NCI-H2227 (cell line): Measurements from ENCODE around the gene TNNC2.
A peak's percentile ranks its signal among the peaks of the same experiment; 100 is the strongest.
"Not testable (repeated sequence)": the region's sequence is repeated elsewhere in the genome, so short reads cannot be mapped to it uniquely, and the experiment has no call there.

Source experiments
- DNase-seq: peaks from one replicate; lab custom pipeline; 2025; ENCODE audit not compliant: unreplicated experiment; lab: John Stamatoyannopoulos, UW

TNNC2 gene

DNA sequence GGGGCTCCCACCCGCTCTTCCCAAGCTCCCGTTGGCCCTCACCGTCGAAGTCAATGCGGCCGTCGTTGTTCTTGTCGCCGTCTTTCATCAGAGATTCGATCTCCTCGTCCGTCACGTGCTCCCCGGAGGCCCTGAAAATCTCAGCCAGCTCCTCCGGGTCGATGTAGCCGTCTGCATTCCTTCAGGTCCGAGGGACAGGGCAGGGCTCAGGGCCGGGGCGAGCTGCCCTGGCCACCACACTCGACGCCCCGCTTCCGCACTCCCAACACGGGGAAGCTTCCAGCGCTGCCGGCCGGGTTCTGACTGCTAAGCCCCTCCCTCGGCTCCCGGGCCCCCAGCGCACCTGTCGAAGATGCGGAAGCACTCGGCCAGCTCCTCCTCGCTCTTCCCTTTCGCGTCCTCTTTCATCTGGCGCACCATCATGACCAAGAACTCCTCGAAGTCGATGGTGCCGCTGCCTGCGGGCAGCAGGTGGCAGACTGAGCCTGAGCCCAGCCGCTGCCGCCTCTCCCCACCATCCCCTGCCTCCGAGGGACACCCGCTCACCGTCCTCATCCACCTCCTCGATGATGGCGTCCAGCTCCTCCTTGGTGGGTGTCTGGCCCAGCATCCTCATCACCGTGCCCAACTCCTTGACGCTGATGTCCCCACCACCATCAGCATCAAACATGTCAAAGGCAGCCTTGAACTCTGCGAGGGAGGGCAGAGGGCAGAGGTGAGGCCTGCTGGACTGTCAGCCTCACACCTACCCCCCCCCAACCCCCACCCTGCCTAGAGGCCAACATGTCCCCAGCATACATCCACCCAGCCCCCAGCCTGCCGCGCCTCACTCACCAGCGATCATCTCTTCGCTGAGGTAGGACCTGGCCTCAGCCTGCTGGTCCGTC, 2.9 kb downstream of the TNNC2 start:
- no peak for DNase-seq

DNA sequence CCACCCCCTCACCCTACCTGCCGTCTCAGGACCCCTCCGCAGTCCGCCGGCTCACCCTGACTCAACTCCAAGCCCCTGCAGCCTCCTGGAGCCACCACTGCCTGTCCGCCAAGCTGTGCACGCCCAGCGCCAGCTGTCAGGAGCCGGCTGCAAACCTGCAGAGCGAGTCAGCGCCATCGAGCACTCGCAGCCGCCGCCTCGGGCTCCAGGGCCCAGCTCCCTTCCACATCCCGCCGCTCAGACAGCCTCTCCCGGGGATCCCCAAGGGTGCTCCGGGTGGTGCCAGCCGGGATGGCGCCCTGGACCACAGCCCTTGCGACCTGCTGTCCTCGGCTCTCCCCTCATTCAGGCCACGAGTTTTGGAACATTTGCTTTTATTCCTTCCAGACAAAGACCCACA, 4.3 kb downstream of the TNNC2 start:
- DNase-seq, result peak; percentile 52

DNA sequence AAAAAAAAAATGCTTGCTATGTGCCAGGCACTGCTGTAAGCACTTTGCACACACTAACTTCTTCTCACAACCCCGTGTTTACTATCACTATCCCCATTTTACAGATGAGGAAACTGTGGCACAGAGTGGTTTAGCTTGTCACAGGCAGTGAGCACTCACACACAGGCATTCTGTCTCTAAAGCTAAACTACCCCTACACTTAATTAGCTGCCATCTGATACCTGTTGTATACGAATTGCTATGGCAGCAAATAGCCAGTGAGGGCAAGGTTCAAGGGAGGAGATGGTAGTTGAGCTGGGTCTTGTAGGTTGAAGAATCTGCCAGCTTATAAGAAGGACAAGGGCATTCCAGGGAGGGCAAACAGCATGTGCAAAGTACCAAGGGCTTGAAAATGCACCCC, 5.2 kb downstream of the TNNC2 start:
- peak; percentile 21 for DNase-seq

DNA sequence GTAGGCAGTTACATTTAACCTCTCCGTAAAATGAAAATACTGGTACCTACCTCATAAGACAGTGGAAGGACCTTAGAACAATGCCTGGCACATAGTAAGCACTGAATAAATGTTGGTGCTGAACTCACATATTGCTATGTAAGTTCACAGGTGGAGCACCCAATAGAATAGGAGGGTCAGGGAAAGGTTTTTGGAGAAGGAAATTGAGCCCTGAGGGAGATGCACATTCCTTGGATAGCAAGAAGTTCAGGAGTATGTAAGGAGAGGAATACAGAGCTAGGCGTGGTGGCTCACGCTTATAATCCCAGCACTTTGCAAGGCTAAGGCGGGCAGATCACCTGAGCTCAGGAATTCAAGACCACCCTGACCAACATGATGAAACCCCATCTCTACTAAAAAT, 7.6 kb downstream of the TNNC2 start:
- DNase-seq, result no peak

DNA sequence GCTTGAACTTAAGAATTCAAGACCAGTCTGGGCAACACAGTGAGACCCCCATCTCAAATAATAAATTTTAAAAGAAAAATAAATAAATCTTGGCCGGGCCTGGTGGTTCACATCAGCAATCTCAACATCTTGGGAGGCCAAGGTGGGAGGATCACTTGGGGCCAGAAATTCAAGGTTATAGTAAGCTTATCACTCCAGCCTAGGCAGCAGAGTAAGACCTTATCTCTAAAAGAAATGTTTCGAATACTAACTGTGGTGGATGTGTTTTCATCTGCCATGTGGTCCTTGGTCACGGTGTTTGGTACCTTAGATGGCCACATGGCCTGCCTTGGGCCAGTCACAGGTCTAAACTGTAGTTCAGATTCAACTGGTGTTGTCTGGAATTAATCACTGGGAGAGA, 8.9 kb downstream of the TNNC2 start:
- no peak for DNase-seq

DNA sequence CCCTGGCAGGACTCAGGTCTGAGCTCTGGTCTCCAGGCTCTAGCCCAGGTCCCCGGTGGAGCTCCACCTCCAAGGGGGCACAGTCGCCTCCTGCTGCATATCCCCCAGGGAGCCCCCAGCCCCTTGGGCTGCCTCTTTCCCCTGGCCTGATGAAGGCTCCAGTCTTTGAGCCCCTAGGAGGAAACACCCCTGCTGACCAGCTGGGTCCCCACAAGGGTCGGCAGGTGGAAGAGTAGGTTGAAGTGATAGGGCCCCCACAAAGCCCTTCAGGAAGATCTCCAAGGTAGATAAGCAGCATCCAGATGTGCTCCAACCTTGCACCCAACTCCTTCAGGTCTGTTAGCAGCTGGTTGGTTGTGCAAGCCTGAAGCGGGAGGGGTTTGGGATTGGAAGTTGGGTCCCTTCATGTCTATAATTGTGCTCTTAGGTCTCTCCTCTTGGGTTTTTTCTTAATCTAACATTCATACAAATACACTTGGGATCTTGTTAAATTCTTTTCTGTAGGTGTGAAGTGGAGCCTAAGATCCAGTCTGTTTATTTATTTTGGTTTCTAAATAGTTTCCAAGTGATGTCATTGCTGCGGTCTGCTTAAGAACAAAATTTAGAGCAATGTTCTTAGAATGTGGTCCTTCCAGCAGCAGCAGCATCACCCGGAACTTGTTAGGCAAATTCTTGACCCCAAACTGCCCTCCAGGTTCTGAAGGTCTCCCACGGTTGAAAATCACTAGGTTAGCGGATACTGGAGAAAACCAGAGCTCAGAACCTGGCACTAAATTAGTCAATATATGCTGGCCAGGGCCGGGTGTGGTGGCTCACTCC, 9.5 kb downstream of the TNNC2 start:
- no peak for DNase-seq

DNA sequence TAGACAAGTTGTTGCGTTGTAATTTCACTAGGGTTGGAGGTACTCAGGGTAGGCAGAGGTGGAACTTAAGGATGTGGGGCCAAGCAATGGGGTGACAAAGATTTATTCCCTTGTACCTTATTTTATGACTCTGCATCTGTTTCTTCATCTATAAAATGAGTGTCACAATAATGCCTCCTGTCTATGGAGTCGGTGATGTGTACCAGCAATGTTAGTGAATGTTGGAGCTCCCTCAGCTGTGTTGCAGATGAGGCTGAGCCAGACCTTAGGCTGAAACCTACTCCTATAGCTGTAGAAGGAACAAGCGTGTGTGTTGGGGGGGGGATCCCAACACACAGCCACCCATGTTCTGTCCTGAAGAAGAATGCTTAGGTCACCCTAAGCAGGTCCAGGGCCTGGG, 10.2 kb downstream of the TNNC2 start:
- no peak for DNase-seq

DNA sequence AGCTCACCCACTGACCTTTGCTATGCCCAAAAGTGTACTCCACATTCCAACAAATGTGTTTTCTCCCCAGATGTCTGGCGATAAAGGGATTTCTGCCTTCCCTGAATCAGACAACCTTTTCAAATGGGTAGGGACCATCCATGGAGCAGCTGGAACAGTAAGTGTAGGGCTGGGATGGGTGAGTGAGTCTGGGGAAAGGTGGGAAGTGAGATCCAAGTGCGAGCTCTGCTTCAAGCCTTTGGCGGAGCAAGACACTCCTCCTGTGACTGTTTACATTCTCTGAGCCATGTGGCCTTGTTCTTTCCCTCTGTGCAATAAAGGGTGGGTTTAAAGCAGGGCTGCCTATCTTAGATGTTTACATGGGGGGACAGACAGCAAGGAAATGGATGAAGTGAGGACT, 12.8 kb downstream of the TNNC2 start:
- DNase-seq, result no peak

DNA sequence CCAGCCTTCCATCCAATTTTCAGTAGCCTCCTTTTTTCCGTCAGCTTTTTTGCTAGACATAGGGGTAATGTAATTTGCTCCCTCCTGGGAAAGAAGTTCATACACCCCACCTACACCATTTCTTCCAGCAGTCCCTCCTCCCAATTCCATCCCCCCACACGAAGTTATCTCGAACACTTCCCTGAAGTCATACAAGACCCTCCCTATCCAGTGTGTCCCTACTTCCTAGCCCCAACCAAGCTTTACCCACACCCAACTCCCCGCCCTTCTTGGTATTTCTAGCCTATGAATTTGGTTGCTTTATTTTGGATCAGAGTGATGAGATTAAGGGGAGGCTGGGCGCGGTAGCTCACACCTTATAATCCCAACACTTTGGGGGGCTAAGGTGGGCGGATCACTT, 13.6 kb downstream of the TNNC2 start:
- DNase-seq, result no peak

DNA sequence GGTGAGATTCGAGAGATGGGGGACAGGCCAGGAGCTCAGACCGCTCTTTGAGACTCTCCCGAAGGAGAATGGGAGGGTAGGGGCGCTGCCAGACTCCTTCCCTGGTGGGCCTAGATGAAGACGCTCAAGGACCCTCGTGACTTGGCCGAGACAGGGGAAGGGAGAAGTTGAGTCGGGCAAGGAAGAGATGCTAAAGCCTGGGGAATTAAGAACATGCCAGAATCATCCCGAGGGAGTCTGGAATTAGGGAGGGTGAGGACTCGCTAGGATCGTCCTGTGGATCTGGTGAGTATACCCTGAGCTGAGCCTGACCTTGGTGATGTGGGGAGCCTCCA, 14.1 kb downstream of the TNNC2 start:
- DNase-seq, result peak; percentile 44

DNA sequence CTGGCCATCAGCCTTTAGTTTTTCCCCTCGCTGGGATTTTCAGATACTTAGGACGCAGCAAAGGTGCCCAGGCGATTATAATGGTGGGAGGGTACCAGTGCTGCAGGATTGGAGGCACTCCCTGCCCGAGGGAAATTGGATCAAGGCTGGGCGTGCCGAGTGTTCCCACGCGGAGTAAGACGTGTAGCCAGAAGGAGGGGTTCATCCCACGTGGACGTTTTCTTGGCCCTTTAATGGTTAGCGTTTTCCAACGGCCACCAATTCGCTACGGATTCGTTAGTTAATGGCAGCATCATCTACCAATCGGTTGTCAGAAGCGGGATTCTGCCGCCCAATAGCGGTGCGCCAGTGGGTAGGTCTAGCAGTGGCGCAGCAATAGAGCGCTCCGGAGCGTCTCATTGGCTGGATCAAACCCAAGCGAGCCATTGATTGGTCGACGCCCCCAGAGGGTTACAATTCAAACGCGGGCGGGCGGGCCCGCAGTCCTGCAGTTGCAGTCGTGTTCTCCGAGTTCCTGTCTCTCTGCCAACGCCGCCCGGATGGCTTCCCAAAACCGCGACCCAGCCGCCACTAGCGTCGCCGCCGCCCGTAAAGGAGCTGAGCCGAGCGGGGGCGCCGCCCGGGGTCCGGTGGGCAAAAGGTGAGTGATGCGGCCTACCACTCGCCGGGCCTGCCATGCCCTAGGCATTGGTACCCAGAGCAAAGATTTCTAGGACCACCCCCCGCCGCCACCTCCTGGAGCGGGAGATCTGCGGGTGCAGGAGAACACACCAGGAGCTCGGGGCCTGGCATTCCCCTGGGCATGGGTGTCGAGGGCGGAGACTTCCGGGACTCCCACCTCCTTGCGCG, 14.7 kb downstream of the TNNC2 start, which contains the start of gene UBE2C:
TSS of gene UBE2C (plus strand) at position 488 of the 849 bp plus-strand sequence. CDS start at position 540, 52 bp downstream.
- DNase-seq, result peak; percentile 99

DNA sequence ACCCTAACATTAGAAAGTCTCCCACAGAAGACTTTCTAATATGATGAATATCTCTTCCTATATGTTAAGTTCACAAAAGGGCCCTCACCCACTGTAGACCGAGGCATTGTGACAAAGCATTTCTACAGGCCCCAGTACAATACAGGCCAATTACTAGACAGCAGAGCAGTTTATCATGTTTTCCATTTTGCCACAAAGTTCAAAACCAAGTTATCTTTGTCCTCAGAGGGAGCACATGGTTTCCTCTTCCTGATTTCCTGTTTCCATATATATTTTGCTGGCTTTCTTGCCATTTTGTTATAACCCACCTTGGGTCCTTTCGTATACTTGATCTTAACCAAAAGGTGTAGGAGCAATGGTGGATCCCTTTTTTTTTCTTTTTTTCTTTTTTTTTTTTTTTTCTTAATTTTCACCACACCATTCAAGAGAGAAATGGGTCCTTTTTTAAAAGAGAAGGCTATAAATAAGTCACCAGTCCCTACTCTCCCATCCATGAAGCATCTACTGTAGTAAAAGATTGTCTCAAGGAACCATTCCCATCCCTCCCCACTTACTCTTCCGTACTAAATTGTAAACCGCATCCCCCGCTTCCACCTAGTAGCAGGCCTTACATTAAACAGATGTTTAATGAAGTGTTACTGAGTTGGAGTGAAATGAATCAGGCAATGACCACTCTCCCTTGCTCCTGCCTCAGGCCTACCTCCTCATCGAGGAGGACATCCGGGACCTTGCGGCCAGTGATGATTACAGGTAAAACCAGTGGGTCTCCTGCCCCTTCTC, 16.7 kb downstream of the TNNC2 start:
- no peak for DNase-seq

DNA sequence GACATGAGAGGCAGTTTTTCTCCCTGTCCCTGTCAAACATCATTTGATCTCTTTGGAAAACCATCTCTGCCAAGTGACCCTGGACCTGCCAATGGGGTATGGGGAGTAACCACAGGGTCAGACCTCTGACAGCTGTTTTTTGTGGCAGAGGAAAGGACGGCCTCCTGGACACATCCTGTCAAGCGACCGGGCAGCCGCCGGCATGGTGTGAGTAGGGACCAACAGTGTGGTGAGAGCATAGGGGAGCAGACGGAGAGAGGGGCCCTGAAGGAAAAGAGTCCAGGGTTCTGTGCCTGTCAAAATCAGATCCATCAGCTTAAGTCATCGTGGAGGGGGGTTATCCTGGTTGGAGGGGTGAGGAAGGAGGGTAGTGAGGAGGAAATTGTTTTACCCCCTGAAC, 25.3 kb downstream of the TNNC2 start:
- DNase-seq, result no peak

DNA sequence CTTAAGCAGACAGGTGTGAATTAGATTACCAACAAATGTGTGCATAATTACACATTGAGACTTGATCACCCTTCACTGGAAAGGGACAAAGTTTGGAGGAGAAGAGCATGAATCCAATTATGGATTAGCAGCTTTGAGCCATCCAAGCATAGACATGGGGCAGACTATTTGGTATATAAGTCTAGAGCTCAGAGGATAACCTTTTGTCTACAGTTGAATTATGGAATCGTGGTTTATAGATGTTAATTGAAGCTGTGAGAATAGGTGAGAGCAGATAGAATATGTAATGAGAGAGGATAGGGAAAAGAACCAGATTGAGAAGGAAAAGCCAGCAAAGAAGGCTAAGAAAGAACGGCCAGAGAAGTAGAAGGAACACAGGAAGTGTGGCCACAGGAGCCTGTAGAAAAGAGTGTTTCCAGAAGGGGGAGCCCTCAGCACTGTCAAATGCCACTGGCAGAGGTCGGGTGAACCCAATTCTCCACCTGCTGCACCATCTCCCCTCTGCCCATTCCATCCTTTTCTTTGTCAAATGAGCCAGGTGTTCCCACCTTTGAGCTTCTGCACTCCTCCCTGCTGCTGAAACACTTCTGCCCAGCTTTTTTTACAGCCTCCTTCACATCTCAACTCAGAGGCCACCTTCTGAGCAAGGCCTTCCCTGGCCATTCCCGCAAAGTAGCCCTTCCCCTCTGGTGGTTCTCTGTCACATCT, 28.0 kb downstream of the TNNC2 start:
- DNase-seq, result peak; percentile 65

DNA sequence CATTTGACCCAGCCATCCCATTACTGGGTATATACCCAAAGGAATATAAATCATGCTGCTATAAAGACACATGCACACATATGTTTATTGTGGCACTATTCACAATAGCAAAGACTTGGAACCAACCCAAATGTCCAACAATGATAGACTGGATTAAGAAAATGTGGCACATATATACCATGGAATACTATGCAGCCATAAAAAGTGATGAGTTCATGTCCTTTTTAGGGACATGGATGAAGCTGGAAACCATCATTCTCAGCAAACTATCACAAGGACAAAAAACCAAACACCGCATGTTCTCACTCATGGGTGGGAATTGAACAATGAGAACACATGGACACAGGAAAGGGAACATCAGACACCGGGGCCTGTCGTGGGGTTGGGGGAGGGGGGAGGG, 29.2 kb downstream of the TNNC2 start:
- not testable (repeated sequence) for DNase-seq

DNA sequence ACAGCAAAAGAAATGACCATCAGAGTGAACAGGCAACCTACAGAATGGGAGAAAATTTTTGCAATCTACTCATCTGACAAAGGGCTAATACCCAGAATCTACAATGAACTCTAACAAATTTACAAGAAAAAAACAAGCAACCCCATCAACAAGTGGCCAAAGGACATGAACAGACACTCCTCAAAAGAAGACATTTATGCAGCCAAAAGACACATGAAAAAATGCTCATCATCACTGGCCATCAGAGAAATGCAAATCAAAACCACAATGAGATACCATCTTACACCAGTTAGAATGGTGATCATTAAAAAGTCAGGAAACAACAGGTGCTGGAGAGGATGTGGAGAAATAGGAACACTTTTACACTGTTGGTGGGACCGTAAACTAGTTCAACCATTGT, 29.6 kb downstream of the TNNC2 start:
- DNase-seq, result not testable (repeated sequence)

DNA sequence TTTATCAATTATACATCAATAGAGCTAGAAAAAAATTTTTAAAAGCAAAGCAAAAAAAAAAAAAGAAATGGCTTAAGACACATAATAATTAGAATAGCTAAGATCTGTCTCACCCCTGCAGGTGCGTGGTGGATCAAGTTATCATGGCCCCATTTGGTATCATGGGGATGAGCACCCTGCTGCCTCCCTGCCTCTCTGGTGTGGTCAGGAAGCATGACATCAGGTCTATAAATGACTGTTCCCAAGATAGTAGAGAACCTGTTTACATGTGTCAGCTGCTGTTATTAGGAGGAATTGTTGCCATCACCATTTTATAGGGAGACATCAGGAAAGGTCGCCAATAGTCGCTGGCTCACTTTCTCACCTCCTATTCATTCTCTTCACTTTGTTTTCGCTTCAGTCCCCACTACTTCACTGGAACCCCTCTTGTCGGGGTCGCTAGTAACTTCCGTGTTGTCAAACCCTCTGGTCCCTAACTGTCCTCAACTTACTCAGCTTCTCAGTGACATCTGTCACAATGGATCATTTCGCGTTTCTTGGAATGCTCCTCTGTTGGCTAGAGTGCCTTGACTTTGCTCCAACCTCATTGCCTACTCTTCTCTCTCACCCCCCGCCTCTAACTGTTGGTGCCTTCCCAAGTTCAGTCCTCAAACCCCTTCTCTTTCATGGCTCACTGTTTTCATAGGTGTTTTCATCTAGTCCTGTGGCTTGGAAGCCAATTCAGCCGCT, 30.6 kb downstream of the TNNC2 start:
- DNase-seq, result no peak

DNA sequence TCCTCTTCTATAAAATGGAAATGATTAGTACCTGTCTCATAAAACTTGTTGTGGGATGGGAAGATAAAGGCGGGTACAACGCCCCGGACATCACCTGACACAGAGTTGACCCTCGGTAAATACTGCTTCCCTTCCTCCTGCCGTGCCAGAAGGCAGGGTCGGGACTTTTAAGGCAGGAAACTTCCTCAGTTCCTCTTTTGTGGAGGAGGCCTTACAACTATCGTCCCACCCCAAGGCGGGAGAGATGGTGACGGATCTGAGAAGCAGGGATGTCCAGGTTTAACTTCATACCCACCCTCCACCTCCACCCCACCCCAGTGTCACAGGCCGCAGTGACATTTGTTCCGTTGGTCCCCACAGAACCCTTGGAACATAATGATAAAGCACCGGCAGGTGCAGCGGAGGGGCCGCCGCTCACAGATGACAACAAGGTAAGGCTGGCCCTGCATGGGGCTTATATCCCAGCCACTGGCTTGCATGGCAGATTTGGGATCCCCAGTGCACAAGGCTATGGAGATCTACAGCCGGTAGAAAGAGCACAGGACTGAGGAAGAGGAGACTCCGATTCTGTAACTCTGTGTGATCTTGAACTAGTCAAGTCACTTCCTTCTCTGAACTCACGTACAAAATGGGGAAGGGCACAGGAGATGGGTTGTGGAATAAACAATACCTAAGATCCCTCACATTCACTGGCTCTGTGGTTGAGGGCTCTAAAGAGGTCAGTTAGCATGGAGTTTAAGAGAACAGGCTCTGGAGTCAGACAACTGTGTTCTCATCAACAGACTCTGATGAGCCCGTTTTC, 34.6 kb downstream of the TNNC2 start:
- no peak for DNase-seq
